GM19372 (cell line): Measurements from ENCODE around the gene GP1BB.

Experiments used
- ATAC-seq: cut with Tn5 transposase; IDR thresholded peaks from one replicate; pipeline ENCODE4 v1.9.1; 2021; ENCODE audit warnings: mild to moderate bottlenecking, low read depth, moderate library complexity; ENCODE audit not compliant: unreplicated experiment

The GP1BB gene

GRCh38 chr22:19764299-19764593 is 40.9 kb downstream of the GP1BB start:
- no peak for ATAC-seq

- ATAC-seq = no peak
These were observed 41.5 kb downstream of the GP1BB start for GRCh38 chr22:19764636-19765476.

GRCh38 chr22:19765477-19766239 is 42.3 kb downstream of the GP1BB start:
- no peak for ATAC-seq

GRCh38 chr22:19766240-19766510 is 42.8 kb downstream of the GP1BB start:
- no peak for ATAC-seq

- no peak for ATAC-seq
These were observed 43.4 kb downstream of the GP1BB start for GRCh38 chr22:19766511-19767426.

GRCh38 chr22:19767427-19768341 is 44.3 kb downstream of the GP1BB start:
- ATAC-seq = no peak

- ATAC-seq = no peak
These were observed 46.0 kb downstream of the GP1BB start for GRCh38 chr22:19769393-19769715.

GRCh38 chr22:19770349-19771220 is 47.2 kb downstream of the GP1BB start:
- ATAC-seq = no peak

- no peak for ATAC-seq
These were observed 49.0 kb downstream of the GP1BB start for GRCh38 chr22:19772422-19772672.

- ATAC-seq = no peak
These were observed 49.5 kb downstream of the GP1BB start for GRCh38 chr22:19772673-19773469.

GRCh38 chr22:19773470-19774040 is 50.2 kb downstream of the GP1BB start:
- ATAC-seq = no peak
